Activated CD4-positive, alpha-beta T cell treated with anti-CD3 and anti-CD28 coated beads, Interleukin-2, Interleukin-4, amounts not matched to agents 100 ng/mL and 50 ng/mL, durations not matched to agents 16 hours and 8 hours (primary cell): ENCODE results near the gene C2CD5.
A peak's percentile ranks its signal among the peaks of the same experiment; 100 is the strongest.
"Not testable (repeated sequence)": the region's sequence is repeated elsewhere in the genome, so short reads cannot be mapped to it uniquely, and the experiment has no call there.

Experiments
- DNase-seq: peaks from one replicate; pipeline ENCODE4 v3.0.0-alpha.2; 2020; ENCODE audit warnings: low spot score

The C2CD5 gene

DNA sequence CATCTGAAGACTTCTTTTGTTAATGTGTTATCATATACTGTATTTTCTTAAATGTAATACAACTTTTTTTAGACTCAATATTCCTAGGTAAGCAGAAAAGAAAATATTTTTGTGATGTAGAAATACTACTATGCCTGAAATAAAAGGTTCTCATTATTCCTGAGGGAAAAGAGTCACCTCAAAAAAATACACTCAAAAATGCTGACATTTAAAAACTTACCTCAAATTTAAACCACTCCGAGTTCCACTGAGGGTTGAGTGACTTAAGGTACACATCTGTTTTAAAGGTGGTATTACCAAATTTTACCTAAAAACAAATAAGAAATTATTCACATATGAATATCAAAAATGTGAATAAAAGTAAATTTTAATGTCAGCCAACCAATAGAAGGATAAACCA, 9.3 kb downstream of the C2CD5 start:
- no peak for DNase-seq

DNA sequence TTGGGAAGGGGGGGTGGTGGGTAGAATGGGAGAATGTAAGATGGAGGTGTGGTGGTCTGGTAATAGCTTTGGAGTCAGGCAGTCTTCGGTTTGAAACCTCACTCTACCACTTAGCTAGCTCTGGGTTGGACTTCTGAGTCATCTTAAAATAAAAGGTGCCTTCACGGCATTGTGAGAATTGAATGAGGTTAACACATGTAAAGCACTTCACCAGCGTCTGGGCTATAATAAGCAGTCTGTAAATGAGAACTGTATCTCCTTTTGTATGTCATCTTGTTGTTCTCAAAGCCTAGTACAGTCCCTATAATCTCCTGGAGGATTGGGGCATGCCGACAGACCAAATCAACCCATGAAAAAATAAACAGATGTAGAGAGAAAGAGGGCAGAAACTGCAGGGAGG, 11.2 kb downstream of the C2CD5 start:
- no peak for DNase-seq

DNA sequence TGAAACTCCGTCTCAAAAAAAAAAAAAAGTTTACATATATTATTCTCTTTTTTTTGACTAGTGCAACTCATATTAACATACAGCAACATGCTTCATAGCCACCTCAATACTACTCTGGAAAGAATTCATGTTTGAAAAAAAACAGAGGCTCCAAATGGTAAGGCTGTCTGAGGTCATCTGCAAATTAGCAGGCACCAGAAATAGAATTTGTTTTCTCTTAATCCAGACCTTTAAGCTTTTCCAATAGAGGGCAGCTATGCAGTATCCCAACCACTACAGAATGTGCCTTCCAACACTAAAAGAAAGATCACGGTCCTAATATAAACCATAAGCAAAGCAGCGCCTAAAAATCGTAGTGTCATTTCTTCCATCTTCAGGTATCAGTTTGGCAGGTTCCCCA, 12.0 kb downstream of the C2CD5 start:
- no peak for DNase-seq

DNA sequence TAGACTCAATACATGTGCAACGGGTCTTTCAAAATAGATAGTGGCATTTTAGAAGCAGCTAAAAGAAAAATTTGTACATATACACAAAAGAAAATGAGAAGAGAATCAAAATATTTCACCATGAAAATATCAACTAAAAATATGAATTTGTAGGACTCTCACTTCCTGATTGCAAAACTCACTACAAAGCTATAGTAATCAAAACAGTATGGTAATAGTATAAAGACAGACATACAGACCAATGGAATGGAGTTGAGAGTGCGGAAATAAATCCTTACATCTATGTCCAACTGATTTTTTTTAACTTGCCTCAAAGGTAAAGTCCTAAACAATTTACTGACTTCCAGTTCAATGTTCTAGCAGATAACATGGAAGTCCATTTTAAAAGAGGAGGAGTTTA, 13.1 kb downstream of the C2CD5 start:
- no peak for DNase-seq

- peak; percentile 38 for DNase-seq
These were observed 14.9 kb downstream of the C2CD5 start for GRCh38 chr12:22529281-22530060.

DNA sequence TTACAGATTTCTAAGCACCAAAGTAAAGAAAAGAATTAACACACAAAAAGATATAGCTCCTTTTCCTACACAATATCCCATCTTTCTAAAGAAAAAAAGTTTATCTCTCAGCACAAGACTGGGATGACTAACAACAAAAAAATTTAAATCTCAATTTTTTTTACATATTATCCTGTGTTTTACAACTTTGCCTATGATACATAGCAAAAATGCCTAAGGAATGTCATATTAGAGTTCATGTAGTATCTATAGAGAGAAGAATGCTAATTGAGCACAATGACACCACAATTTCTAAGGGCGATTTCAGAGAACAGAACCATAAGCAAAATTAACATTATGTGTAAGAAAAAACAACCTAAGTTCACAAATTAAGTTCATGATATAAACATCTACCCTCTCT, 16.3 kb downstream of the C2CD5 start:
- DNase-seq, result no peak

GRCh38 chr12:22526836-22527235, 17.5 kb downstream of the C2CD5 start:
- DNase-seq, result no peak

- DNase-seq, result no peak
These were observed 18.9 kb downstream of the C2CD5 start for GRCh38 chr12:22525426-22525825.

DNA sequence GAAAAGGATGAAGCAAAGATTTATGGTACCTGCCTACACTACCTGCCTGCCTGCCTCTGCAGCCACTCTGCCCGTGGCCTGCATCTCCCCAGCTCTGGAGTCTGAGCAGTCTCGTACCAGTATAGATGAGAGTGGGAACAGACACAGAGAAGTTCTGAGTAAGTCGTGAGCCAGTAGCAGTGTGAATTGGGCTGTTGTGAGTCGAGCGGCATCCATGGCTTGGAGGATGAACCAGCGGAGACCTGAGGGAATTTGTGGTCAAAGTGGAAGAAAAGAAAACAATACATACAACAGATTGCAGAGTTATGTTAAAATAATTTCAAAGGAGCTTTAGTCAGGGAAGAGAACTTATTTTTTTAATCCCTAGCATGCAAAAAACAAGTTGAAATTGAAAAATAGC, 25.3 kb downstream of the C2CD5 start:
- no peak for DNase-seq

DNA sequence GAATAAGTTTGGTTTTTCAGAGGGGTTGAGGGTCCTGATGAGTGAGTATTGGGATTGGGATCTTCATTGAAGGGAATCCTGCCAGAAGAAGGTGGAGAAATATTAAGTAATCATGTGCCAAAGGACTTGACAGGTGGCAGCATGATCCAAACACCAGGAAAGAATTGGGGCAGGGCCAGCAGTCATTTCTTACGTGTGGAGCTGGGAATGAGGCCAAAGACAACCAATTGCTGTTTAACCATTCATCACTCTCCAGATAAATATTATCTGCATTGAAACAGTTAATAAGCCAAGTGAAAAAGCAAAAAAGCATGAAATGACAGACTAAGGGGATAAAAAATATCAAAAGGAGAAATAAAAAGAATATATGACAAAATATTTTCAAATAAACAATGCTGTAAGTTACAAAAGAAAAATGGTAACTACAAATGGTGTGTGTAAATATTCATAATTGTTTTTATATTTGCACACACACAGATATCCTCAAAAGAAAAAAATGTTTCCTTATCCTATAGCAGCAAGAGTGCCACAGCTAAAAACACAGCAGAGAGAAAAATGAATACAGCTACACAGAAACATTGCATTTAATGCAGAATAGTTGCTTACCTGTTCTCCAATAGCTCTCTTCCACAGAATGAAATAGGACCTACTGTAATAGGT, 26.2 kb downstream of the C2CD5 start:
- no peak for DNase-seq

DNA sequence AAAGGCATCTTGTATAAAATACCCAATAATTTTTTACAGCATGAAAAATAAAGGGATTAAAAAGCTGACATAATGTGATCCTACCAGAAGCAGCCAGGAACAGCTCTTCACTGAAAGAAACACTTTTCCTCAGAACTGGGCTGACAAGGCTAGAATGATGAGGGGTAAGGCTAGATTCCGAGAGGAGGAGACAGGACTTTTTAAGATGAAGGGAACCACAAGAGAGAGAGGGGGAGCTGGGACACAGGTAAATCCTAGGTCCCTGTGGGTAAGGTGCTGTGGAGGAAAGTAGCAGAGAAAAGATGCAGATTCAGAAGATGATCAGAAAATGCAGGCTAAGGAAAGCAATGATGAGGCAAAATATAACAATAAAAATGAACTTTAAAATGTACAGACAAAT, 29.5 kb downstream of the C2CD5 start:
- no peak for DNase-seq

- DNase-seq, result no peak
These were observed 38.5 kb downstream of the C2CD5 start for GRCh38 chr12:22505826-22506225.

DNA sequence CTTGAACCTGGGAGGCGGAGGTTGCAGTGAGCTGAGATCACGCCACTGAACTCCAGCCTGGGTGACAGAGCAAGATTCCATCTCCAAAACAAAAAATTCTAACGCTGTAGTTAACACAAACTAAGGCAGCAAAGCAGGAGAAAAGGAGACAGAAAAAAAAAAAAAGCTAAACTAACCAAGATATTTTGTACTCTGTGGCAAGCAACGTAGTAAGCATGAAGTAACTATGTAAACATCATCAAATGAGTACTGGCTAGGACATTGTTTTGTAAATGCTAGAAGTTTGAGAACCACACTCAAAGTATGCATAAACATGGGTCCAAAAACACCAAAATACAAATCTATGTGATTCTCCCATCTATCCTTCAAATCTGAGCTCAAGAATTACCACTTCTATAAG, 44.2 kb downstream of the C2CD5 start:
- DNase-seq, result no peak

GRCh38 chr12:22499445-22499844, 44.9 kb downstream of the C2CD5 start:
- DNase-seq, result no peak

GRCh38 chr12:22494319-22494718, 50.0 kb downstream of the C2CD5 start:
- no peak for DNase-seq

- no peak for DNase-seq
These were observed 53.3 kb downstream of the C2CD5 start for GRCh38 chr12:22491034-22491433.

- no peak for DNase-seq
These were observed 55.9 kb downstream of the C2CD5 start for GRCh38 chr12:22488478-22488877.

- DNase-seq, result not testable (repeated sequence)
These were observed 56.7 kb downstream of the C2CD5 start for GRCh38 chr12:22487683-22488082.

DNA sequence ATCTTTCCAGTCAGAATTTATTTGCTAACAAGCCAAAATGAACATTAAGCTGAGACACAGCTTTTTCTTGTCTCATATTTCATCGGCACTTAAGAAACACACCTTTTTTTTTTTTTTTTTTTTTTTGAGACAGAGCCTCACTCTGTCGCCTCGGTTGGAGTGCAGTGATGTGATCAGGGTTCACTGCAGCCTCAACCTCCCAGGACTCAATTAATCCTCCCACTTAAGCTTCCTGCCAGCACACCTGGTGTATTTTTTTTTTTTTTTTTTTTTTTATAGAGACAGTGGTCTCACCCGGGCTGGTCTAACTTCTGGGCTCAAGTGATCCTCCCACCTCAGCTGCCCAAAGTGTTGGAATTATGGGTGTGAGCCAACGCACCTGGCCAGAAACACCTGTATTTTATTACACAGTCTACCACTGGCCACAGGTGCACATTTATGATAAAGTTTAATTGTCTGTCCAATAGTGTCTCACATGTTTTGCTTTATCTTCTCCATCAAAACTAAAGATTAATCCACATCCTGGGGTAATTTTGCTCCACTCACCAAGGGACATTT, 62.7 kb downstream of the C2CD5 start:
- DNase-seq, result no peak

GRCh38 chr12:22480814-22481213, 63.5 kb downstream of the C2CD5 start:
- DNase-seq, result not testable (repeated sequence)

DNA sequence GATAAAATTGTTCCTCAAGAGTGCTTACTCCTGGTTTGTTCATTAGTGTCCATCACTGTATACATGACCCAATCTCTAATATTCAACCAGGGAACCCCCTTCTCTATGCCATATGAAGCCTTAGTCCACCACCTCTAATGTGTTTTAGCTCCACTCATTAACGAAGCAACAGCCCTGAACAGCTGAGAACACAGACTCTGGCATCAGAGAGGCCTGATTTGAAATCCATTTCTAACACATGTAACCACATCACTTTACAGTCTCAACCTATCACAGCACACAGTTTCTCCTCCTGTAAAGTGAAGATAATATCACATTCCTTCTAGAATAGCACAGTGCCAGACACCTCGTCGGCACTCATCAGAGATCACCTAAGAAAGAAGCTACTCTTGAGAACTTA, 64.3 kb downstream of the C2CD5 start:
- DNase-seq, result no peak

- DNase-seq, result peak; percentile 4
These were observed 66.5 kb downstream of the C2CD5 start for GRCh38 chr12:22477894-22478287.

DNA sequence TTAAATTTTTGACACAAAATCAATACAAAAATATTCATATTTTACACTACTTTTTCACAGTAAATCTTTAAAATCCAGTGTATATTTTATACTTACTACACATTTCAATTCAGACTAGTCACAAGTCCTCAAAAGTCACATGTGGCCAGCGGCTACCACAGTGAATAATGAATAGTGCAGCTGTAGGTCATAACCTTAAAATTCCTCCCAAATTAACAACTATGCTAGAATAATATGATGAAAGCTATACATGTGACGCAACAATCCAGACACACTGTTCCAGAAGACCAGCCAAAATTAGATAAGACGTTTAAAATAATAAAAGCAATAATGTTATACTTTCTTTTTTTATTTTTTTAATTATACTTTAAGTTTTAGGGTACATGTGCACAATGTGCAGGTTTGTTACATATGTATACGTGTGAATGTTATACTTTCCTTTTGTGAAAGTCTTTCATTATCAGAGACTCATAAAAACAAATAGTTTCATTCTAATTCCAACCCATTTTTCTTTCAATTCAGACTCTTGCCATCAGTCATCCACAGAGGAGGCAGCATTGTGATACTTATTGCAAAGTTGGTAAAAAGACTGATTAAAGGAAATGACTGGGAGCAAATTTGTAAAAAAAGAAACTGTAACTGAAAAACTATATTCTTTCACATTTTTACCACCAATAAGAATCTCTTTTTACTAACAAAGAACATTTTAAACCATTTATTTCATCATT, 67.0 kb downstream of the C2CD5 start:
- DNase-seq, result no peak
